Keratinocyte (primary cell): ENCODE results near the gene MAP3K14. TPM values are rescaled to one million over a fixed set of nuclear protein-coding genes. Genes with fewer than 3 reads are reported as not detected.

Experiments
- DNase-seq: peaks from one replicate; pipeline ENCODE4 v3.0.0-alpha.2; 2011; ENCODE audit warnings: low read depth, missing footprints, low spot score
- FAIRE-seq: peaks from 2 replicates; lab custom pipeline; 2011; peaks lifted over from hg19 to GRCh38; lab: Jason Lieb, UNC
- H2AFZ ChIP-seq: 2 replicates; pipeline ENCODE4 v1.6.0; 2012; ENCODE audit warnings: low read length, control low read depth, inconsistent platforms; ENCODE audit not compliant: control insufficient read depth
- H3K27ac ChIP-seq: 2 replicates; pipeline ENCODE4 v1.5.1; 2011; ENCODE audit warnings: low read length; ENCODE audit not compliant: control insufficient read depth, insufficient read depth
- H3K27me3 ChIP-seq: 3 replicates; pipeline ENCODE4 v1.6.0; 2011; ENCODE audit warnings: low read length; ENCODE audit not compliant: control insufficient read depth, insufficient read depth; ENCODE audit errors: extremely low read depth
- H3K36me3 ChIP-seq, 2 experiments: 2 replicates in 1 of 2; 3 replicates in 1 of 2; pipeline ENCODE4 v1.5.1; 2011; ENCODE audit warnings: low read length in 2 of 2, mild to moderate bottlenecking in 1 of 2; ENCODE audit not compliant: control insufficient read depth in 2 of 2, insufficient read depth in 2 of 2; ENCODE audit errors: extremely low read depth in 1 of 2
- H3K4me1 ChIP-seq: 3 replicates; pipeline ENCODE4 v1.5.1; 2011; ENCODE audit warnings: low read length; ENCODE audit not compliant: control insufficient read depth, insufficient read depth; ENCODE audit errors: extremely low read depth
- H3K4me2 ChIP-seq: 3 replicates; pipeline ENCODE4 v1.6.0; 2011; ENCODE audit warnings: low read depth, low read length; ENCODE audit not compliant: control insufficient read depth, insufficient read depth; ENCODE audit errors: extremely low read depth
- H3K4me3 ChIP-seq, 3 experiments: fragments of 200-600 bp in 1 of 3; sonication (generic) in 1 of 3; 2 replicates in 2 of 3; 3 replicates in 1 of 3; pipeline ENCODE4 v1.5.1; 2011 to 2016; ENCODE audit warnings: low read length in 3 of 3, mild to moderate bottlenecking in 3 of 3, control low read depth in 2 of 3, inconsistent platforms in 1 of 3, low read depth in 1 of 3, mixed read lengths in 1 of 3, mixed run types in 1 of 3, moderate library complexity in 1 of 3; ENCODE audit not compliant: control insufficient read depth in 2 of 3, insufficient read depth in 2 of 3; ENCODE audit errors: extremely low read depth in 1 of 3
- H3K79me2 ChIP-seq: 2 replicates; pipeline ENCODE4 v1.6.0; 2012; ENCODE audit warnings: low read length; ENCODE audit not compliant: control insufficient read depth, insufficient read depth
- H3K9ac ChIP-seq: 3 replicates; pipeline ENCODE4 v1.6.0; 2011; ENCODE audit warnings: low read length; ENCODE audit not compliant: control insufficient read depth, insufficient read depth; ENCODE audit errors: extremely low read depth
- H3K9me1 ChIP-seq: 3 replicates; pipeline ENCODE4 v1.6.0; 2011; ENCODE audit warnings: low read length; ENCODE audit not compliant: control insufficient read depth, insufficient read depth; ENCODE audit errors: extremely low read depth
- H3K9me3 ChIP-seq: 2 replicates; pipeline ENCODE4 v1.5.1; 2012; ENCODE audit warnings: low read depth, low read length; ENCODE audit not compliant: control insufficient read depth
- H4K20me1 ChIP-seq: 3 replicates; pipeline ENCODE4 v1.6.0; 2011; ENCODE audit warnings: low read length; ENCODE audit not compliant: control insufficient read depth, insufficient read depth; ENCODE audit errors: extremely low read depth
- EZH2 ChIP-seq: IDR thresholded peaks from one replicate; pipeline ENCODE4 v1.6.1; 2012; ENCODE audit warnings: inconsistent platforms, mild to moderate bottlenecking, low read length, moderate library complexity
- dilution Hi-C: fragments of 300-500 bp; cut with MboI; formaldehyde crosslinking; loops from one replicate; pipeline ENCODE4 v1.7.0; 2020; ENCODE audit warnings: low sequenced_read_pairs; ENCODE audit not compliant: extremely low pct_ligation_motif_present
- polyA plus RNA-seq, 5 experiments: library from polyadenylated mRNA; depleted of rRNA in 3 of 5; stranded (reverse) in 3 of 5; stranded (forward) in 1 of 5; unstranded in 1 of 5; fragments of >200 nt; gene quantifications; 1 replicate in 1 of 5; 2 replicates in 3 of 5; 3 replicates in 1 of 5; pipeline versions ENCODE4 v1.2.1 to v1.2.3, GENCODE V29; 2011 to 2012; ENCODE audit warnings: missing spikeins in 2 of 5, low read depth in 1 of 5, low replicate concordance in 1 of 5
- TF ChIP-seq, protein P1 (sequence below), 3 experiments: IDR thresholded peaks in 1 of 3; conservative IDR thresholded peaks in 1 of 3; optimal IDR thresholded peaks in 1 of 3; 2 replicates in 2 of 3; 3 replicates in 1 of 3; pipeline versions ENCODE3 to v1.5.1; 2011; ENCODE audit warnings: low read length in 3 of 3, mild to moderate bottlenecking in 3 of 3, moderate library complexity in 2 of 3, control low read depth in 1 of 3, inconsistent platforms in 1 of 3; ENCODE audit not compliant: insufficient read depth in 2 of 3; ENCODE audit errors: extremely low read depth in 1 of 3

MAP3K14 gene
- polyA plus RNA-seq, 1 donor (not counting 4 experiments of a cell fraction or from before 2014, with no cell fraction given), result 6.5 TPM

DNA sequence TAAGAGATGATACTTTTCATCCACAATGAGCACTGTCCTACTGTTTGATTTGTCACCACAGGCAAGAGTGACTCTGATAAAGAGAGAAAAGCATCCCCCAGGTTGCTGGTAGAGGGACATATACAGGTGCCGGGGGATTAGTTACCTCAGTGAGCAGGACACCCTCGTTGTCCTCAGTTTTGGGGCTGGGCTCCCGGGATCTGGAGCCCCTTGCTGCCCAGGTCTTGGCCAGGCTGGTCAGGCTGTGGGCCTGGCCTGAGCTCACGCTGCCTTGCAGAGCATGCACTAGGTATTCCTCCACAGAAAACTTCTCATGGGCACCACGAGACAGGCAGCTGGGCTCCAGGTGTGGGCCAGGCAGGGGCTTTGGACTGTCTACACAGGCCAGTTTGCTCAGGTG, 30.5 kb downstream of the MAP3K14 start:
- Histone ChIP-seq H3K9me1 (peaks cover 7% of the 10 kb centered on the region), H3K27ac (no peak overlapping the region), H4K20me1 (no peaks in the 10 kb centered on the region), H3K79me2 (peaks cover 21% of the 10 kb centered on the region), H3K4me3 (no peak overlapping the region), H3K9me3 (no peaks in the 10 kb centered on the region), H3K9ac (no peak overlapping the region), H3K4me2 (no peak overlapping the region), H3K27me3 (no peaks in the 10 kb centered on the region), H3K36me3 (peaks cover 45 to 68% of the 10 kb centered on the region in 2 experiments), H3K4me1 (peaks cover 13% of the 10 kb centered on the region), H2AFZ (no peak overlapping the region)
- DNase-seq, result no peak
- dilution Hi-C loops, result no loop called here
- TF ChIP-seq, protein P1, sequence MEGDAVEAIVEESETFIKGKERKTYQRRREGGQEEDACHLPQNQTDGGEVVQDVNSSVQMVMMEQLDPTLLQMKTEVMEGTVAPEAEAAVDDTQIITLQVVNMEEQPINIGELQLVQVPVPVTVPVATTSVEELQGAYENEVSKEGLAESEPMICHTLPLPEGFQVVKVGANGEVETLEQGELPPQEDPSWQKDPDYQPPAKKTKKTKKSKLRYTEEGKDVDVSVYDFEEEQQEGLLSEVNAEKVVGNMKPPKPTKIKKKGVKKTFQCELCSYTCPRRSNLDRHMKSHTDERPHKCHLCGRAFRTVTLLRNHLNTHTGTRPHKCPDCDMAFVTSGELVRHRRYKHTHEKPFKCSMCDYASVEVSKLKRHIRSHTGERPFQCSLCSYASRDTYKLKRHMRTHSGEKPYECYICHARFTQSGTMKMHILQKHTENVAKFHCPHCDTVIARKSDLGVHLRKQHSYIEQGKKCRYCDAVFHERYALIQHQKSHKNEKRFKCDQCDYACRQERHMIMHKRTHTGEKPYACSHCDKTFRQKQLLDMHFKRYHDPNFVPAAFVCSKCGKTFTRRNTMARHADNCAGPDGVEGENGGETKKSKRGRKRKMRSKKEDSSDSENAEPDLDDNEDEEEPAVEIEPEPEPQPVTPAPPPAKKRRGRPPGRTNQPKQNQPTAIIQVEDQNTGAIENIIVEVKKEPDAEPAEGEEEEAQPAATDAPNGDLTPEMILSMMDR (optimal IDR thresholded peaks at IDR 0.05 in 1 of 3, IDR thresholded peaks at IDR 0.05 in 1 of 3, conservative IDR thresholded peaks at IDR 0.05 in 1 of 3; ENCODE audit: extremely low read depth in 1 of 3, insufficient read depth in 2 of 3, low read length in 3 of 3), result no peak
- TF ChIP-seq EZH2, result no peak
- FAIRE-seq, result no peak

DNA sequence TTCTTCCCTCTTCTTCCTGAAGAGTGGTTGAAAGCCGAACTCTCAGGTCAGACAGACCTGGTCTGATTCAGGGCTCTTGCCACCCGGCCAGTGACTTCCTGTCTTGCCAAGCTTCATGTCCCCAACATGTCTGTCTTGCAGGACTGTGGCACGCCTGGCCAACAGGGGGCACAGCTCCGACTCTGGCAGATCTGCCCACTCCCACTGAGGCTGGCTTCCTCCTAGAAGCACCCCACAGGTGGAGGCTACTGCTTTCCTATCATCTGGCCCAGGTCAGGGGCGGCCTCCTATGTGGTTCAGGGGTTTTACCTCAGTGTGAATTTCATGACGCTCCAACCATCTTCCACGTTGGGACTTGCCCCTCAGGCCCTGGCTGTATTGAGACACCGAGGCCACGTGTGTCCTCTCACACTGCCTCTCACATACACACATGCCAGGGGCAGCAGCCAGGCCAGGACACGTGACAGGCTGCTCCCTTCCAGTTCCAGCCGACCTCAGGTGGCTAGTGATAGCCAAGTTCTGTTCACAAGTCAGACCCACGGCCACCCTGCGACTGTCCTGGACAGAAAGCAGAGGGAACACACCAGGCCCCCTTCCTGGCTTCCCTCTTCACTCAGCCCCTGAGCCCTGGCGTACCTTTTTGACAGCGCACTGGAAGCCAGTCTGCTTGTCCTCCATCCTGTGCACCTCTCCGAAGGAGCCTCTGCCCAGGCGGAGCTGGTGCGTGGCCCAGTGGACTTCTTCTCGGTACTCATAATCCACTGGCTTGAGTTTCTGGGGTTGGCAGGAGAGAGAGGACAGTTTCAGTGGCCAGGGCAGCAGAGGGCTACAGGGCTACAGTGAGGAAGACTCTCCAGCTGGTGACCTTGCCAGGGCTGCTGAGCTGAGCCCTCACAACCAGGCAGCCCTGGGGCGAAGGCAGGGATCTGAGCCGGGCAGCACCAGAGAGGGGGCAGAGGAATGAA, 32.4 kb downstream of the MAP3K14 start:
- Histone ChIP-seq H3K4me2 (peak overlapping the region; percentile 6), H3K9ac (peak overlapping the region; percentile 45), H3K27me3 (no peaks in the 10 kb centered on the region), H3K79me2 (peaks cover 8% of the 10 kb centered on the region), H3K4me1 (peaks cover 13% of the 10 kb centered on the region), H4K20me1 (no peaks in the 10 kb centered on the region), H3K9me1 (no peaks in the 10 kb centered on the region), H3K9me3 (no peaks in the 10 kb centered on the region), H3K36me3 (peaks cover 37 to 61% of the 10 kb centered on the region in 2 experiments), H3K4me3 (no peak overlapping the region), H2AFZ (no peak overlapping the region), H3K27ac (peak overlapping the region; percentile 74)
- FAIRE-seq, result peak; percentile 96
- dilution Hi-C loops, result no loop called here
- DNase-seq, result peak; percentile 21
- no peak for TF ChIP-seq EZH2
- TF ChIP-seq, protein P1 (optimal IDR thresholded peaks at IDR 0.05 in 1 of 3, IDR thresholded peaks at IDR 0.05 in 1 of 3, conservative IDR thresholded peaks at IDR 0.05 in 1 of 3; ENCODE audit: extremely low read depth in 1 of 3, insufficient read depth in 2 of 3, low read length in 3 of 3), result peak; percentile 26 to 65 (median 31)
